ENCODE data around the gene LRRC4C. TPM values are rescaled to one million over a fixed set of nuclear protein-coding genes. Genes with fewer than 3 reads are reported as not detected.
A peak's percentile ranks its signal among the peaks of the same experiment; 100 is the strongest.

LRRC4C gene
- polyA plus RNA-seq, 12 donors, result 1.9 to 7.3 (median 3.2) TPM; not detected in 1

DNA sequence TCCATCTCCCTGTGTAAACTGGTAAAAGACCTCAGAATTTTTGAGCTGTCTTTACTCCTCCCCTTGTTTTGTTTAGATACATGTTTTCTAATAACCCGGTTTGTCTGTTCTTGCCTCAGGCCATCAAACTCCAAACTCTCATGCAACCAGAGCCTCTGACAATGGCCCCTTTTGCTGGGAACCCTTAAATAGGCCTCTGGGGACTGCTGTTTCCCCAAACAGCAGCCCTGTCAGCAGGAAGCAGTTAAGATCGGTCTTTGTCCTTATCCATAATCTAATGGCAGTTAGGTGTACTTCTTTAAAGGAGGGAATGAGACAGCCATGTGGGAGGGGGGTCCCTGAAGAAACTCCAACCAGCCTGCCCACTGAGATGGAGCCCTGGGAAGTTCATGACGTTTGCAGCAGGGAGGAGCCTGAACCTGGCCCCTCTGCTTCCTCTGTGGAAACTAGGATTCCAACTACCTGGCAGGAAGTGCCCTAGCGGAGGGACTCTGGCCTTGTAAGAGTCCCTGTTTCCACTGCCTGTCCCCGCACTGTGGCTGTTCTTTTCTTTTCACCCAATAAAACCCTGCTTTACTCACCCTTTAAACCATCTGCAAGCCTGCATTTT is 1354.4 kb downstream of the LRRC4C start:
- no peak for DNase-seq

DNA sequence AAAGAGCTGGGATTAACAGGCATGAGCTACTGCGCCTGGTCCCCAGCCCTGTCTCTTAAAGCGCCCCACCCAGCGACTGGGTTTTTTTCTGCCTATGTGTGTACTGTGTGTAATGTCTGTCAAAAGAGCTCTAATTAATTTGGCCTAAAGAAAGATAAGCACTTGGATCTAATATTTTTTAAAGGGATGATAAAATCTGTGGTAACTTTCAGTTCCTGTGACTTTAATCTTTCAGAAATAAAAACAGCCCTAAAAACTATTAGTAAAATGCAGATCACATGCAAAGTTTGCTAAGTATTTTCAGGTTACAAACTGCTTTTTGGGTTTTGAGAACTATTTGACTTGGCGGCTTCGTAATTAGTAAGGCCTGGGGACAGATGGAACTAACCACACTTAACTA is 1358.7 kb downstream of the LRRC4C start:
- DNase-seq, result no peak

DNA sequence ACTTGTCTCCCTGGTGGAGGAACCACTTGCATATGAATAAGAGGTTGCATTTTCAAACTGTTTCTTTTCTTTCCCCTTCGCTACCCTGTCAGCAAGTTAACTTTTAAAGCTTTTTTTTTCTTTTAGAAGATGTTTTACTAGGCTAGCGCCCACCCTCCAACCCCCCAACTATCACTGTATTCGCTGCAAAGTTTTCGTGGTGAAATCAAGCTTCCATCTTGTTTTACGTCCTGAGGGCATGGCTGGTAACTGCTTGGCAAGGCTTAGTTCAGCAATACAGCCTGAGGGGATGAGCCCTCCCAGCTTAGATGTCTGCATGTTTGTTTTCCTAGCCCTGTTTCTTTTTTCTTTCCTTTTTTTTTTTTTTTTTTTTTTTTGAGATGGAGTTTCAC is 1359.3 kb downstream of the LRRC4C start:
- DNase-seq, result no peak

DNA sequence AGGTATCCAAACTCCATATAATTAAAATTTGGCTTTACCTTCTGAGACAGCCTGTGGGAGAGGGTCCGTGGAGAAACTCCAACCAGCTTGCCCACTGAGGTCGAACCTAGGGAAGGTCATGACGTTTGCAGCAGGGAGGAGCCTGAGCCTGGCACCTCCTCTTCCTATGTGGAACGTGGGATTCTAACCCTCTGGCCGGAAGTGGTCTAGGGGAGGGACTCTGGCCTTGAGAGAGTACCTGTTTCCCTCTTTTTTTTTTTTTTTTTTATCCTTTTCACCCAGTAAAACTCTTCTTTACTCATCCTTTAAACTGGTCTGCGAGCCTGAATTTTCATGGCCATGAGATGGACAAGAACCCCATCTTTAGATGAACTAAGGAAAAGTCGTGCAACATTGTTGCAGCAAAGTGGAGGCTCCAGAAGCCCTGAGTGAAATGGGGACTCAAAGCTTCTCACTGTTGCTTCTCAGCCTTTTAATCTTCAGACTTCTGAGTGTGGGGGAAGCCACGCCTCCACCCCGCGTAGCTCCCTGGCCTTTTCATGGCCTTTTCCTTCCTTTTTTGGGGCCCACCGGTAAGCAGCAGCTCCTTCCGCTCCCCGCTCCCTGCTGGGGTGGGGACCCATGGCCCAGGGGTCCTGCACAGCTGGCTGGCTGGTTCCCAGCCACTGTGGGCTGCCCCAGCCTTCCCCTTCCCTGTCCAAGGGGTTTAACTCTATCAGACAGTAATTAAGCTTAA is 1359.9 kb downstream of the LRRC4C start:
- DNase-seq, result no peak

DNA sequence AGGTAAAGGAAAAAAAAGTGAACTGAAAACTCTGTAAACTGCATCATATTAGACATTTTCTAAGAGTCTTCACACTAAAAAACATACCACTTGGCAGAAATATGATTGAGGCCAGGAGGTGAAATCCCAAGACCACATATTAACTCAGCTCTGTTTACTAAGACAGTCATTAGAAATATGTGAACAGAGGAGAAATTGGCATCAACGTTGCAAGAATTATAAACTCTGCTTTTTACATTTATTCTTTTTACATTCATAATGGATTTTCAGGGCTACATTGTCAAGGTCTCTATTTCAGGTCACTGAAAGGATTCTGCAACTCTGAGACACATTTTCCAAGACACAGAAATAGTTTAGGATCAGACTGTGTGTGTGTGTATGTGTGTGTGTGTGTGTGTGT is 1364.0 kb downstream of the LRRC4C start:
- peak; percentile 47 for DNase-seq

DNA sequence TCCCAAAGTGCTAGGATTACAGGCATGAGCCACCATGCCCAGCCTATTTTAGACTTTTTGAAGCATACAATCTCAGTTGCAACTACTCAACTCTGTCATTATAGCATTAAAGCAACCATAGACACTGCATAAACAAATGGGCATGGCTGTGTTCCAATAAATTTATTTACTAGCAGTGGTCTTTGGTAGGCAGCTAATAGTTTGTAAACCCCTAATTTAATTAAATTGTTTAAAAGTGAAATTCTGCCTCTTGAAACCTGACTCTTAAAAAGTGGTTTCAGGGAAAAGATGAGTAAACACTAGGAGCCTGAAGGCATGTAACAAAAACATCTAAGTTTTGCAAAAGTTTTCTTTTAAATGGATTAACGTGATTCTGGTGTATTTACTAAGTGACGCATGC is 1364.5 kb downstream of the LRRC4C start:
- DNase-seq, result no peak

DNA sequence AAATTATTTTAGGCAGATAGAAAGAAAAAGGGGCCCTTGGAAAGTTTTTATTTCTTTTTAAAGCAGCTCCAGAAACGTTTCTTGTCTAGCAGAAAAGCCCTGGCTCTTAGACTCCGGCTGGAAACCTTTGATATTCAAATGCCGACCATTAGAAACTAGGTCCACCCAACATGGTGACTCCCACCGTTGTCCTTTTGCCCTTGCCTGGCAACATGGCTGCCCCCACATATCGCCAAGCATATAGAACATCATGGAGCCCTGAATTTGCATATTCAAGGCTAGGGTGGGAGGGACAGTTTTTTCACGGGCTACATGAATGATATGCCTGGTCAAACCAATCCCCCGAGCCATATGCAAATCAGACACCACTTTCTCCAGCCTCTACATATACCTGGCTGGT is 1379.0 kb downstream of the LRRC4C start:
- no peak for DNase-seq
